GM21723 (cell line): Measurements from ENCODE around the gene DTX3.
"Not testable (repeated sequence)": the region's sequence is repeated elsewhere in the genome, so short reads cannot be mapped to it uniquely, and the experiment has no call there.

Experiments
- ATAC-seq: cut with Tn5 transposase; IDR thresholded peaks from one replicate; pipeline ENCODE4 v1.9.1; 2021; ENCODE audit warnings: mild to moderate bottlenecking, moderate library complexity; ENCODE audit not compliant: unreplicated experiment

The DTX3 gene

GRCh38 chr12:57606821-57607220 lies 2.2 kb downstream of the DTX3 start:
- no peak for ATAC-seq

GRCh38 chr12:57607958-57608663 lies 3.5 kb downstream of the DTX3 start:
- ATAC-seq: no peak

DNA sequence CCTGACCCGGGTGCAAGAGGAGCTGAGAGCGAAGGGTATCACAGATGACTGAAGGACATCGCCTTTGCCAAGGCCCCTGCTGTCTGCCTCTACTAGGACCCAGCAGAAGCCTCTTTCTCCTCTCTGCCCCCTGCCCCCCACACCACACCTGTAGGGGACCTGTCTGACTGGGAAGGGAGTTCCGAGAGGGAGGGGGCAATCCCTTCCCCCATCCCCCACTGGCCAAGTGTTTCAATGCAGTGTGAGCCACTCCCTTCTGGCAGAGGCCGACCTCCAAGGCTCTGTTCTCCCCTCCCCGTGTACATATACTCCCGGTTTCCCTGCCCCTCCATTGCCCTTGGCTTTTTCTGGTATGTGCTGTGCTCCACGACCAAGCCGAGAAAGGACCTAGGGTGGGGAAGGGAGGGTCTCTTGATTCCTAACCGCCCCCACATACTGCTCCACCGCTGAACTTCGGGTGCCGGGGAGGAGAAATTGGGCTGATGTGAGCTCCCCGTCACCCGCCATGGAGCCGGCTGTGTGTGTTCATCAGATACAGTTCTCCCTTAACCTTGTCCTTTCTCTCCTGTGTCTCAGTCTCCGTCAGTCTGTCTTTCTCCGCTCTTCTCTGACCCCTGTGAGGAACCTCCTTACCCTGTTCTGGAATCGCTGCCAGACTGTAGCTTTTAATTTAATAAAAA lies 4.6 kb downstream of the DTX3 start:
- no peak for ATAC-seq

DNA sequence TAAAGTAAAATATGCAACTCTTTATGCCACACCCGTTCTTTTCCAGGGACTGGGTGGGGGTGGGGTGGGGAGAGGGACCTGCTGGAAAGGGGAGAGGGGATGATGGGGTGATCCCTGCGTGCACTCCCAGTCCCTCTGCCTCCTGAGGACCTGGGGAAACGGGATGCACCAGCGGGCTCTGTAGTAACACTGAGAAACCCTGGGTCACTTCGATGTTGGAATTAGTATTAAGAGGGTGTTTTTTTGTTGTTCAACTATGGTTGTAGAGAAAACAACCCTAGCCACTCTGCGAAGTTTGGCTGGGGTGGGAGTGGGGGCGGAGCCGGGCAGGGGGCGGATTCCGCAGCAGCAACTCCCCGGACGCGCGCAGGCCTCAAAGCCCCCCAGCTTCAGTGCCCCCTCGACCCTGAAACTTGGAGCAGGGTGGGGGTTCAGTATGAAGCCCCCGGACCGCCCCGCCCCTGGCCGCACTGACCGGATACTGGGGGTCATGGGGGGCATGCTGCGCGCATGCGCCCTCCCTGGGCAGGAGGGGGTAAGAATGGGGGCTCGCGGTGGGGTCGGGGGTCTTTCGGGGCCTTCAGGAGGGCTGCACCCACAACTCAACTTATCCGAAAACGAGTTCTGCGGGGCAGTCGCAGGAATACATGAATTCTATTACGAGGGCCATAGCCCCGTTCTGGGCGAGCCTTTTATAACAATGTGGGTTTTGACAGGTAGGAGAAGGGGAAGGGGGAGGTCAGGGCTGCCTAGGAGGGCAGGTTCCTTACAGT lies 5.3 kb downstream of the DTX3 start:
- ATAC-seq: no peak

- no peak for ATAC-seq
Measured at GRCh38 chr12:57610554-57611107, 6.0 kb downstream of the DTX3 start.

GRCh38 chr12:57611108-57611826 lies 6.6 kb downstream of the DTX3 start, which contains the start of gene ARHGEF25:
ARHGEF25 (plus strand) TSS chr12:57611435; CDS start chr12:57611895, 460 bp downstream.
- peak; percentile 55 for ATAC-seq

GRCh38 chr12:57611827-57612710 lies 7.4 kb downstream of the DTX3 start:
- ATAC-seq: no peak

GRCh38 chr12:57612711-57613426 lies 8.2 kb downstream of the DTX3 start:
- ATAC-seq: no peak

- ATAC-seq: no peak
Measured at GRCh38 chr12:57613427-57614109, 8.9 kb downstream of the DTX3 start.

DNA sequence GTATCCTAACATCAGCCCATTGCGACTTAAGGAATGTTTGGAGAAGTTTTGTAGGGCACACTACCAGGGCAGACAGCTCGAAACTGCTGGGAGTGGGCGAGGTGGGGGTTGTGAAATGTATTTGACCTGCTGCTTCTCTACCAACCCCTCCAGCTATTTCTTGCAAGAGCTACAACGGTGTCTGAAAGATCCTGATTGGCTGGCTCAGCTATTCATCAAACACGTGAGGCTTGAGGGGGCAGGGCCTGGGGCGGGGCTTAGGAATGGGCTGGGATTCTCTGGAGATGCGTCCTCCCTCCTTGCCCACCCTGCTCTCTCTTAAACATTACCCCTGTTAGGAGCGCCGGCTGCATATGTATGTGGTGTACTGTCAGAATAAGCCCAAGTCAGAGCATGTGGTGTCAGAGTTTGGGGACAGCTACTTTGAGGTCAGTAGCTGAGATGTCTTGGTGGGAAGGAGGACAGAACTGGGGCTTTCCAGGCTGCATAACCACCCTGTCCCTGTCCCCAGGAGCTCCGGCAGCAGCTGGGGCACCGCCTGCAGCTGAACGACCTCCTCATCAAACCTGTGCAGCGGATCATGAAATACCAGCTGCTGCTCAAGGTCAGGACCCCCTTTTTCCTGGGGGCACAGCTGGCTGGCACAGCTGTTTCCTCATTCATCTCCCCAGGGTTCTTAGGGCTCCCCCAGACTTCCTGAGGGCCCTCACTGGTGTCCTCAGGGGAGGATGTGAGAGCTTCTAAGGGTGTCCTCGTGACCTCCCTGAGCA lies 9.7 kb downstream of the DTX3 start:
- peak; percentile 57 for ATAC-seq

- ATAC-seq: no peak
Measured at GRCh38 chr12:57614948-57615500, 10.4 kb downstream of the DTX3 start.

GRCh38 chr12:57615637-57616036 lies 11.0 kb downstream of the DTX3 start:
- no peak for ATAC-seq

DNA sequence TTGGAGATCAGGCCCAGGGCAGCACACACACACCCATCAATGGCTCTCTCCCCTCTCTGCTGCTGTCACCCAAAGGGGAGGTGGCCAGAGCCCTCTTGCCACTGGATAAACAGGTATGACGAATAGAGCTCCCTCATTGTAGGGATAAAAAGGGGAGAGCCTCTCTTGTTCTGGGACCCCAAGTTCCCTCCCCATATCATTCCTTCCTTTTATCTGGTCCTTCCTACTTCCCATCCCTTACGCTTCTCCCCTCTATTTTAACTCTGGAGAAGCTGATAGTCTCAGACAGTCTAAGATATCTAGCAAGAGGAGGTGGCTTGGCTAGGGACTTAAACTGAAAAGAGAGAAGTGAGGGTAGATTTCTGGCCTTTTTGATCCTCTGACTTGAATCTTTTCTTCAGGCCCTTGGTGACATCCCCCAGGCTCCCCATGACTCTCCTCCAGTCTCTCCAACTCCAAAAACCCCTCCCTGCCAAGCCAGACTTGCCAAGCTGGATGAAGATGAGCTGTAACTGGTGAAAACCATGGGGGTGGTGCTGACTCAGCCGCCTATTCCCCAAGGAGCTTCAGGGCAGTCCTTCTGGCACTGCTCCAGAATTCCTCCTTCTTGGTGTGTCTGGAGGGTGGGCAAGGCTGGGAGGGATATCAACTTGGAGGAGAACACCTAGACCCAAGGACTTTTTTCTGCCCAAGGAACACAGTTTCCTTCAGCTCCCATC lies 11.9 kb downstream of the DTX3 start:
- ATAC-seq: no peak

DNA sequence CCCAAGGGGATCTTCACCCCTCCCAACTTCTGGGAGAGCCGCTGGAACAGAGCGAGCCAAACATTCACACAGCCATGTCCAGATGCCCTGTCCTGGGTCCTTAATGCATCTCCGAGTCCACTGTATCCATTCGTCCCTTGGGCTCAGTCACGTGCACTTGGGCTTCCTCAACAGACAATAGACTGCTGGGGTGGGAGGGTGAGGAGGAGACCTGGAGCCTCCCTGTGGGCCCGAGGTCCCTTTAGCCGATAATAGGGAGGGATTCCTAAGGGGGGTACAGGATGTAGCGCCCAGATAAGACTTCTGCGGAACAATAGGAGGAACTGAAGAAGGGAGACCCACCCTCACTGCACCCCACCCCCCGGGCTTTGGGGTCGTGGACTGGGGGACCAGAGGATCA lies 13.3 kb downstream of the DTX3 start:
- ATAC-seq: no peak

DNA sequence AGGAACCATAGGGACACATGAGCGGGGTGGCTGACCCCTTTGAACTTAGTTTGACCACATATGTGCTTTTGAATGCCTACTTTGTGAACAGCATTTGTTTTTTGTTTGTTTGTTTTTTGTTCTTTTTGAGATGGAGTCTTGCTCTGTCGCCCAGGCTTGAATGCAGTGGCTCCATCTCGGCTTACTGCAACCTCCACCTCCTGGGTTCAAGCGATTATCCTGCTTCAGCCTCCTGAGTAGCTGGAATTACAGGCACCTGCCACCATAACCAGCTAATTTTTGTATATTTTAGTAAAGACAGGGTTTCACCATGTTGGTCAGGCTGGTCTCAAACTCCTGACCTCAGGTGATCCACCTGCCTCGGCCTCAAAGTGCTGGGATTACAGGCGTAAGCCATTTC lies 13.8 kb downstream of the DTX3 start:
- ATAC-seq: not testable (repeated sequence)

DNA sequence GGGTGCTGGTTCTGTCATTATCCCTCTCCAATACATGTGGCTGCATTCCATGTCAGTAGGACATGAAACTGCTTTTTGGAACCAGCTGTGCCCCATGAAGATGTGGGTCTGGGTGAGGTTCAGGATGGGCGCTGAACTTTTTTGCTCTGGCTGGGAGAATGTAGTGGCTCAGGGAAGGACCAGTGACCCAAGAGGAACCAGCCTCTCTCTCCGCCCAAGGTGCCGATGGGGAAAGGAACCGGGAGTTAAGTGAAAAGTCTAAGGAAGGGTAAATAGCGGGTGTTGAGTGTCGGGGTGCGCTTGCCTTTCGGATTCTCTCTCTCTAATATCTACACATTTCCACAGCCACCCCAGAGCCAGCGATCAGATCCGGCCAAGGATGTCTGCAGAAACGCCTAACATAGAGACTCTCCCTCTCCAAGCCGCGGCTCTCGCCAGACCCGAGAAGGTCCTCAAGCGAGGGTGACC lies 14.4 kb downstream of the DTX3 start:
- ATAC-seq: no peak
